WTC11 (cell line): Measurements from ENCODE around the gene TLCD3B. TPM values are rescaled to one million over a fixed set of nuclear protein-coding genes. Genes with fewer than 3 reads are reported as not detected.

Source experiments
- ATAC-seq: fragments of 200-7000 bp; cut with Tn5 transposase; 2 replicates; pipeline ENCODE4 v1.10.0; 2021; ENCODE audit warnings: mild to moderate bottlenecking, moderate library complexity
- CTCF ChIA-PET: fragments of 300-600 bp; sonication (Branson Sonifier 250); formaldehyde crosslinking; loops from one replicate; lab custom pipeline; 2021; ENCODE audit warnings: antibody characterized with exemption; lab: Charles Lee
- POLR2A ChIA-PET: fragments of 350-600 bp; sonication (Branson Sonifier 250); formaldehyde crosslinking; loops from one replicate; lab custom pipeline; 2021; ENCODE audit warnings: antibody characterized with exemption; lab: Charles Lee
- DNase-seq: peaks from one replicate; pipeline ENCODE4 v3.0.0; 2021; ENCODE audit warnings: low spot score
- H3K27ac Mint-ChIP-seq: 2 replicates; pipeline ENCODE4 v1.8.0; 2021; ENCODE audit warnings: mixed read lengths
- H3K27me3 Mint-ChIP-seq: 2 replicates; pipeline ENCODE4 v1.8.0; 2021; ENCODE audit warnings: low read depth, mild to moderate bottlenecking, moderate library complexity, mixed read lengths
- H3K36me3 Mint-ChIP-seq: 2 replicates; pipeline ENCODE4 v1.8.0; 2021; ENCODE audit warnings: mixed read lengths
- H3K4me1 Mint-ChIP-seq: 2 replicates; pipeline ENCODE4 v1.8.0; 2022; ENCODE audit warnings: mixed read lengths
- H3K4me3 Mint-ChIP-seq: 2 replicates; pipeline ENCODE4 v1.8.0; 2021; ENCODE audit warnings: mild to moderate bottlenecking, moderate library complexity, mixed read lengths
- H3K9me3 Mint-ChIP-seq: 2 replicates; pipeline ENCODE4 v1.8.0; 2021; ENCODE audit warnings: mixed read lengths
- CBFB ChIP-seq: sonication (generic); formaldehyde crosslinking; IDR thresholded peaks from 2 replicates; pipeline ENCODE4 v1.8.1; 2022; ENCODE audit warnings: mild to moderate bottlenecking, low read depth, missing genetic modification reagents
- ETV6 ChIP-seq: sonication (generic); formaldehyde crosslinking; IDR thresholded peaks from 2 replicates; pipeline ENCODE4 v1.8.1; 2022; ENCODE audit warnings: mild to moderate bottlenecking, missing genetic modification reagents
- FOXK1 ChIP-seq: sonication (generic); formaldehyde crosslinking; IDR thresholded peaks from 2 replicates; pipeline ENCODE4 v1.8.0; 2022; ENCODE audit warnings: mild to moderate bottlenecking, moderate library complexity, missing genetic modification reagents
- IRF2 ChIP-seq: sonication (generic); formaldehyde crosslinking; IDR thresholded peaks from 2 replicates; pipeline ENCODE4 v1.8.0; 2022; ENCODE audit warnings: low read depth, missing genetic modification reagents, borderline replicate concordance
- JAZF1 ChIP-seq: fragments of 250-450 bp; sonication (Bioruptor Pico); IDR thresholded peaks from 2 replicates; pipeline ENCODE4 v1.9.0; 2021; ENCODE audit warnings: moderate library complexity, mild to moderate bottlenecking, inconsistent platforms
- OVOL2 ChIP-seq: fragments of 250-450 bp; sonication (Bioruptor Pico); IDR thresholded peaks from 2 replicates; pipeline ENCODE4 v1.9.0; 2021; ENCODE audit warnings: mild to moderate bottlenecking, borderline replicate concordance
- RORB ChIP-seq: fragments of 250-450 bp; sonication (Bioruptor Pico); IDR thresholded peaks from 2 replicates; pipeline ENCODE4 v1.9.0; 2021; ENCODE audit warnings: mild to moderate bottlenecking
- SMAD3 ChIP-seq: sonication (generic); formaldehyde crosslinking; IDR thresholded peaks from 2 replicates; pipeline ENCODE4 v1.8.0; 2022; ENCODE audit warnings: missing genetic modification reagents, mild to moderate bottlenecking, borderline replicate concordance
- SMAD4 ChIP-seq: sonication (generic); formaldehyde crosslinking; IDR thresholded peaks from 2 replicates; pipeline ENCODE4 v1.8.0; 2022; ENCODE audit warnings: mild to moderate bottlenecking, missing genetic modification reagents
- TCF7 ChIP-seq: sonication (generic); formaldehyde crosslinking; IDR thresholded peaks from 2 replicates; pipeline ENCODE4 v1.8.0; 2022; ENCODE audit warnings: mild to moderate bottlenecking, low read depth, missing genetic modification reagents, moderate library complexity
- TEAD1 ChIP-seq: sonication (generic); formaldehyde crosslinking; IDR thresholded peaks from 2 replicates; pipeline ENCODE4 v1.8.0; 2022; ENCODE audit warnings: mild to moderate bottlenecking, missing genetic modification reagents
- ZNF232 ChIP-seq: sonication (generic); formaldehyde crosslinking; IDR thresholded peaks from 2 replicates; pipeline ENCODE4 v1.8.0; 2022; ENCODE audit warnings: mild to moderate bottlenecking, missing genetic modification reagents
- ZNF263 ChIP-seq: sonication (generic); formaldehyde crosslinking; IDR thresholded peaks from 2 replicates; pipeline ENCODE4 v1.8.1; 2022; ENCODE audit warnings: low read depth, mild to moderate bottlenecking, moderate library complexity, missing genetic modification reagents
- ZNF423 ChIP-seq: fragments of 250-450 bp; sonication (Bioruptor Pico); IDR thresholded peaks from 2 replicates; pipeline ENCODE4 v2.1.2; 2022; ENCODE audit warnings: mild to moderate bottlenecking, moderate library complexity
- total RNA-seq: library from RNA; stranded (reverse); gene quantifications from 3 replicates; pipeline ENCODE4 v1.2.3, GENCODE V29; 2021
- TF ChIP-seq, protein P1 (sequence below): sonication (generic); formaldehyde crosslinking; IDR thresholded peaks from 2 replicates; pipeline ENCODE4 v1.8.0; 2023; ENCODE audit warnings: mild to moderate bottlenecking, missing genetic modification reagents
- TF ChIP-seq, protein P2 (sequence below): sonication (generic); formaldehyde crosslinking; IDR thresholded peaks from 2 replicates; pipeline ENCODE4 v1.8.1; 2023; ENCODE audit warnings: mild to moderate bottlenecking, missing genetic modification reagents, moderate library complexity
- TF ChIP-seq, protein P3 (sequence below): fragments of 200-600 bp; IDR thresholded peaks from 2 replicates; pipeline ENCODE4 v1.8.0; 2022; ENCODE audit warnings: antibody characterized with exemption
- TF ChIP-seq, protein P4 (sequence below): sonication (generic); formaldehyde crosslinking; IDR thresholded peaks from 2 replicates; pipeline ENCODE4 v1.8.1; 2023; ENCODE audit warnings: mild to moderate bottlenecking, missing genetic modification reagents
- TF ChIP-seq, protein P5 (sequence below): fragments of 250-450 bp; sonication (Bioruptor Pico); IDR thresholded peaks from 2 replicates; pipeline ENCODE4 v1.9.0; 2021; ENCODE audit warnings: moderate library complexity, mild to moderate bottlenecking, inconsistent platforms, borderline replicate concordance
- TF ChIP-seq, protein P6 (sequence below): sonication (generic); formaldehyde crosslinking; IDR thresholded peaks from 2 replicates; pipeline ENCODE4 v1.8.1; 2023; ENCODE audit warnings: mild to moderate bottlenecking, moderate library complexity, missing genetic modification reagents
- TF ChIP-seq, protein P7 (sequence below): sonication (generic); formaldehyde crosslinking; IDR thresholded peaks from 2 replicates; pipeline ENCODE4 v1.8.1; 2022; ENCODE audit warnings: low read depth, missing genetic modification reagents, borderline replicate concordance

TLCD3B gene
- total RNA-seq, 1 experiment from 2014 or later = 28.1 TPM

DNA sequence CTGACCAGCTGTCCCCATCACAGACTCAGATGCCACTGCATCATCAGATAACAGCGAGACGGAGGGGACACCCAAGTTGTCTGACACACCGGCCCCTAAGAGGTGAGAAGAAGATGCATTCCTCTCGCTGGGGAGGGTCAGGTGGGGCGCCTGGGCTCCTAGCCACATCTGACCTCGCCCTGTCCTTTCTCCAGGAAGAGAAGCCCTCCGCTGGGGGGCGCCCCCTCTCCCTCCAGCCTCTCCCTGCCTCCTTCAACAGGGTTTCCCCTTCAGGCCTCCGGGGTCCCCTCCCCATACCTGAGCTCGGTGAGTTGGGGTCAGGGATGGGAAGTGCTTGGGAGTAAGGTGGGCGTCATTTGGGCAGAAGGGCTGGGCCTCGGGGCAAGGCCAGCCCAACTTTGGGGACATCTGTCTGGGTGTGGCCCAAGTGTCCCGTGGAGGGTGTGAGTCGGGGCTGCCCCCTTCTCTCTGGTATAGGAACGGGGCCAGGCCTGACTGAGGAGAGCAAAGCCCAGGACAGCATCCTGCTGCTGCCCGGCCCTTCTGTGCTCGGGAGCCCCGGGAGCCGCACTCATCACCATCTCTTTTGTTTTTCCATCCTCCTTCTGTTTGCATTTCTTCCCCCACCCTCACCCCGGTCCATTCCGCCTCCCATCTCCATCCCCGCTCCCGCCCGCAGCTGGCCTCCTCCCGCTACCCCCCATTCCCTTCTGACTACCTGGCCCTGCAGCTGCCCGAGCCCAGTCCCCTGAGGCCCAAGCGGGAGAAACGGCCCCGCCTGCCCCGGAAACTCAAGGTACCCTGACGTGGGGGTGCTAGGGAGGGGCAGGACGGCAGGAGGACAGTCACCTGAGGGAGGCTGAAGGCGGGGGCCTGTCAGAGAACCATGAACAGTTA, 30.1 kb downstream of the TLCD3B start (continued):
- TF ChIP-seq, protein P1, sequence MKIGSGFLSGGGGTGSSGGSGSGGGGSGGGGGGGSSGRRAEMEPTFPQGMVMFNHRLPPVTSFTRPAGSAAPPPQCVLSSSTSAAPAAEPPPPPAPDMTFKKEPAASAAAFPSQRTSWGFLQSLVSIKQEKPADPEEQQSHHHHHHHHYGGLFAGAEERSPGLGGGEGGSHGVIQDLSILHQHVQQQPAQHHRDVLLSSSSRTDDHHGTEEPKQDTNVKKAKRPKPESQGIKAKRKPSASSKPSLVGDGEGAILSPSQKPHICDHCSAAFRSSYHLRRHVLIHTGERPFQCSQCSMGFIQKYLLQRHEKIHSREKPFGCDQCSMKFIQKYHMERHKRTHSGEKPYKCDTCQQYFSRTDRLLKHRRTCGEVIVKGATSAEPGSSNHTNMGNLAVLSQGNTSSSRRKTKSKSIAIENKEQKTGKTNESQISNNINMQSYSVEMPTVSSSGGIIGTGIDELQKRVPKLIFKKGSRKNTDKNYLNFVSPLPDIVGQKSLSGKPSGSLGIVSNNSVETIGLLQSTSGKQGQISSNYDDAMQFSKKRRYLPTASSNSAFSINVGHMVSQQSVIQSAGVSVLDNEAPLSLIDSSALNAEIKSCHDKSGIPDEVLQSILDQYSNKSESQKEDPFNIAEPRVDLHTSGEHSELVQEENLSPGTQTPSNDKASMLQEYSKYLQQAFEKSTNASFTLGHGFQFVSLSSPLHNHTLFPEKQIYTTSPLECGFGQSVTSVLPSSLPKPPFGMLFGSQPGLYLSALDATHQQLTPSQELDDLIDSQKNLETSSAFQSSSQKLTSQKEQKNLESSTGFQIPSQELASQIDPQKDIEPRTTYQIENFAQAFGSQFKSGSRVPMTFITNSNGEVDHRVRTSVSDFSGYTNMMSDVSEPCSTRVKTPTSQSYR = no peak
- TF ChIP-seq RORB (no peak), ETV6 (no peak)
- TF ChIP-seq, all 79 proteins: peak for 2

DNA sequence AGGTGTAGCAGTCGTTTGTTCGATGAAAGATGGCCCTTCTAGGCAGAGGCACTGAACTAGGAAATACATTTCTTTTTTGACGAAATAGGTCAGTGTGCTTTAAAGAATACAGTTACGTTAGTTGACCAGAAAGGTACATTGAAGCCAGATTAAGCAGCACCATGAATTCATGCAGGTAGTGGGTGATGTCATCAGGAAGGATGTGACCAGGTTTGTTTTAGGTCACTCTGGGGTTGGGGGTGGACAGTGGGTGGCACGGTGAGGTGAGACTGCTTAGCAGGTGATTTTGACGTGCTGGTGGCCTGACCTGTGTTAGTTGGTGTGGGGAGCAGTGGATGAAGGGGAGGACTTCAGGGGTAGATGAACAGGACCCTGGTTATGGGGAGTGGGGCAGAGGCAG, 31.5 kb downstream of the TLCD3B start:
- H3K4me3 Mint-ChIP-seq = no peak overlapping the region
- POLR2A ChIA-PET = no interaction called here

DNA sequence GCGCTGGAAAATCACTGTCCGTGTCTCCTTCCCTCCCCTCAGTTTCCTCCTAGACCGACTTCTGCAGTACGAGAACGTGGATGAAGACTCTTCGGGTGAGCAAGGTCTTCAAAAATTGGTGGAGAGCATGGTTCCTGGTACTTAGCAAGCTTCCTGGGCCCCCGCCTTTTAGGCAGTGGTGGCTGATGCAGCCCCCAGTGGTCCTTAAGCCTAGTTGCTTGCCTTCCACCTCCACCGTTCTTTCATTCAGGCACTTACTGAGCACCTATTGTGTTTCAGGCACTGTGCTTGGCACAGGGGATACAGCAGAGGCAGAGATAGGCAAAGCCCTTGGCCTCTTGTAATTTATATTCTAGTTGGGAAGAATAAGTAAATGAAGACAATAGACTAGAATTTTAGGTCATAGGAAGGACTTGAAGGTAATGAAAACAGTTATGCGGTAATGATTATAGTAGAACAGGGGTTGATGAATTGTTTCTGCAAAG, 34.3 kb downstream of the TLCD3B start:
- Mint-ChIP-seq H3K4me1 (peaks cover 20% of the 10 kb centered on the region), H3K4me3 (peak overlapping the region; percentile 94), H3K27ac (peak overlapping the region; percentile 78), H3K27me3 (no peaks in the 10 kb centered on the region), H3K36me3 (peaks cover 15% of the 10 kb centered on the region), H3K9me3 (no peaks in the 10 kb centered on the region)
- CTCF ChIA-PET = interaction anchor here (0.9 kb wide), 1 partner anchor 35 kb away, joined by 3 read pairs; no protein-coding TSS in a partner anchor
- DNase-seq (no peak), ATAC-seq (no peak)
- POLR2A ChIA-PET = interaction anchor here (0.8 kb wide), 1 partner anchor 171 kb away, joined by 3 read pairs; no protein-coding TSS in a partner anchor
- TF ChIP-seq ZNF232 (no peak), ZNF263 (CRISPR knock-in tag) (no peak), OVOL2 (no peak), TEAD1 (no peak), SMAD4 (CRISPR knock-in tag) (no peak), ZNF423 (CRISPR knock-in tag) (no peak), FOXK1 (CRISPR knock-in tag) (no peak), IRF2 (CRISPR knock-in tag) (no peak)
- TF ChIP-seq, protein P2, sequence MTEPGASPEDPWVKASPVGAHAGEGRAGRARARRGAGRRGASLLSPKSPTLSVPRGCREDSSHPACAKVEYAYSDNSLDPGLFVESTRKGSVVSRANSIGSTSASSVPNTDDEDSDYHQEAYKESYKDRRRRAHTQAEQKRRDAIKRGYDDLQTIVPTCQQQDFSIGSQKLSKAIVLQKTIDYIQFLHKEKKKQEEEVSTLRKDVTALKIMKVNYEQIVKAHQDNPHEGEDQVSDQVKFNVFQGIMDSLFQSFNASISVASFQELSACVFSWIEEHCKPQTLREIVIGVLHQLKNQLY (CRISPR knock-in tag) = no peak
- TF ChIP-seq, protein P3, sequence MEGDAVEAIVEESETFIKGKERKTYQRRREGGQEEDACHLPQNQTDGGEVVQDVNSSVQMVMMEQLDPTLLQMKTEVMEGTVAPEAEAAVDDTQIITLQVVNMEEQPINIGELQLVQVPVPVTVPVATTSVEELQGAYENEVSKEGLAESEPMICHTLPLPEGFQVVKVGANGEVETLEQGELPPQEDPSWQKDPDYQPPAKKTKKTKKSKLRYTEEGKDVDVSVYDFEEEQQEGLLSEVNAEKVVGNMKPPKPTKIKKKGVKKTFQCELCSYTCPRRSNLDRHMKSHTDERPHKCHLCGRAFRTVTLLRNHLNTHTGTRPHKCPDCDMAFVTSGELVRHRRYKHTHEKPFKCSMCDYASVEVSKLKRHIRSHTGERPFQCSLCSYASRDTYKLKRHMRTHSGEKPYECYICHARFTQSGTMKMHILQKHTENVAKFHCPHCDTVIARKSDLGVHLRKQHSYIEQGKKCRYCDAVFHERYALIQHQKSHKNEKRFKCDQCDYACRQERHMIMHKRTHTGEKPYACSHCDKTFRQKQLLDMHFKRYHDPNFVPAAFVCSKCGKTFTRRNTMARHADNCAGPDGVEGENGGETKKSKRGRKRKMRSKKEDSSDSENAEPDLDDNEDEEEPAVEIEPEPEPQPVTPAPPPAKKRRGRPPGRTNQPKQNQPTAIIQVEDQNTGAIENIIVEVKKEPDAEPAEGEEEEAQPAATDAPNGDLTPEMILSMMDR = no peak
- TF ChIP-seq, protein P4, sequence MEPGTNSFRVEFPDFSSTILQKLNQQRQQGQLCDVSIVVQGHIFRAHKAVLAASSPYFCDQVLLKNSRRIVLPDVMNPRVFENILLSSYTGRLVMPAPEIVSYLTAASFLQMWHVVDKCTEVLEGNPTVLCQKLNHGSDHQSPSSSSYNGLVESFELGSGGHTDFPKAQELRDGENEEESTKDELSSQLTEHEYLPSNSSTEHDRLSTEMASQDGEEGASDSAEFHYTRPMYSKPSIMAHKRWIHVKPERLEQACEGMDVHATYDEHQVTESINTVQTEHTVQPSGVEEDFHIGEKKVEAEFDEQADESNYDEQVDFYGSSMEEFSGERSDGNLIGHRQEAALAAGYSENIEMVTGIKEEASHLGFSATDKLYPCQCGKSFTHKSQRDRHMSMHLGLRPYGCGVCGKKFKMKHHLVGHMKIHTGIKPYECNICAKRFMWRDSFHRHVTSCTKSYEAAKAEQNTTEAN (CRISPR knock-in tag) = no peak
- TF ChIP-seq, protein P5, sequence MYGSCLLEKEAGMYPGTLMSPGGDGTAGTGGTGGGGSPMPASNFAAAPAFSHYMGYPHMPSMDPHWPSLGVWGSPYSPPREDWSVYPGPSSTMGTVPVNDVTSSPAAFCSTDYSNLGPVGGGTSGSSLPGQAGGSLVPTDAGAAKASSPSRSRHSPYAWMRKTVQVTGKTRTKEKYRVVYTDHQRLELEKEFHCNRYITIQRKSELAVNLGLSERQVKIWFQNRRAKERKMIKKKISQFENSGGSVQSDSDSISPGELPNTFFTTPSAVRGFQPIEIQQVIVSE = no peak

More for the DNA sequence above, 31.5 kb downstream of the TLCD3B start:
- CTCF ChIA-PET = interaction anchor here (0.6 to 1.6 kb wide), 2 partner anchors 93 to 112 kb away, joined by 3 to 4 read pairs; no protein-coding TSS in a partner anchor
- Mint-ChIP-seq H3K36me3 (peaks cover 18% of the 10 kb centered on the region), H3K9me3 (no peaks in the 10 kb centered on the region), H3K27ac (peak overlapping the region; percentile 73; the same call in 1 of the 2 replicates)
- no peak for TF ChIP-seq CBFB (CRISPR knock-in tag)
- TF ChIP-seq, protein P6, sequence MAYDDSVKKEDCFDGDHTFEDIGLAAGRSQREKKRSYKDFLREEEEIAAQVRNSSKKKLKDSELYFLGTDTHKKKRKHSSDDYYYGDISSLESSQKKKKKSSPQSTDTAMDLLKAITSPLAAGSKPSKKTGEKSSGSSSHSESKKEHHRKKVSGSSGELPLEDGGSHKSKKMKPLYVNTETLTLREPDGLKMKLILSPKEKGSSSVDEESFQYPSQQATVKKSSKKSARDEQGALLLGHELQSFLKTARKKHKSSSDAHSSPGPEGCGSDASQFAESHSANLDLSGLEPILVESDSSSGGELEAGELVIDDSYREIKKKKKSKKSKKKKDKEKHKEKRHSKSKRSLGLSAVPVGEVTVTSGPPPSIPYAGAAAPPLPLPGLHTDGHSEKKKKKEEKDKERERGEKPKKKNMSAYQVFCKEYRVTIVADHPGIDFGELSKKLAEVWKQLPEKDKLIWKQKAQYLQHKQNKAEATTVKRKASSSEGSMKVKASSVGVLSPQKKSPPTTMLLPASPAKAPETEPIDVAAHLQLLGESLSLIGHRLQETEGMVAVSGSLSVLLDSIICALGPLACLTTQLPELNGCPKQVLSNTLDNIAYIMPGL = no peak
- TF ChIP-seq TCF7 (CRISPR knock-in tag) = no peak
- TF ChIP-seq SMAD3 (CRISPR knock-in tag) = no peak
- TF ChIP-seq, protein P7, sequence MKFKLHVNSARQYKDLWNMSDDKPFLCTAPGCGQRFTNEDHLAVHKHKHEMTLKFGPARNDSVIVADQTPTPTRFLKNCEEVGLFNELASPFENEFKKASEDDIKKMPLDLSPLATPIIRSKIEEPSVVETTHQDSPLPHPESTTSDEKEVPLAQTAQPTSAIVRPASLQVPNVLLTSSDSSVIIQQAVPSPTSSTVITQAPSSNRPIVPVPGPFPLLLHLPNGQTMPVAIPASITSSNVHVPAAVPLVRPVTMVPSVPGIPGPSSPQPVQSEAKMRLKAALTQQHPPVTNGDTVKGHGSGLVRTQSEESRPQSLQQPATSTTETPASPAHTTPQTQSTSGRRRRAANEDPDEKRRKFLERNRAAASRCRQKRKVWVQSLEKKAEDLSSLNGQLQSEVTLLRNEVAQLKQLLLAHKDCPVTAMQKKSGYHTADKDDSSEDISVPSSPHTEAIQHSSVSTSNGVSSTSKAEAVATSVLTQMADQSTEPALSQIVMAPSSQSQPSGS (CRISPR knock-in tag) = no peak
- no peak for TF ChIP-seq JAZF1
- TF ChIP-seq, all 79 proteins: peak for 0
- ATAC-seq (no peak), DNase-seq (no peak)
- Mint-ChIP-seq H3K27me3 (no peaks in the 10 kb centered on the region), H3K4me1 (peaks cover 21% of the 10 kb centered on the region)
